ENCODE results near the gene RABAC1. TPM values are rescaled to one million over a fixed set of nuclear protein-coding genes. Genes with fewer than 3 reads are reported as not detected.

RABAC1 gene
- total and polyA plus RNA-seq, 2 of the 8 experiments (the other 6 are each of a cell fraction or from before 2014, with no cell fraction given) = 124 to 439 TPM

GRCh38 chr19:41999878-42000208 is 40.7 kb upstream of the RABAC1 start:
- Histone ChIP-seq H3K56ac (replicated peaks; ENCODE audit: insufficient read length, low read depth, low read length) (no peak overlapping the region), H3K23me2 (ENCODE audit: low read depth, low read length) (peaks cover 8% of the 10 kb centered on the region; the same call in 1 of the 2 replicates), H2BK5ac (ENCODE audit: low read depth, low read length) (no peak overlapping the region), H3K79me1 (ENCODE audit: low read depth, low read length) (no peaks in the 10 kb centered on the region), H3K4me1 (replicated peaks in 1 of 4; ENCODE audit: control insufficient read depth in 3 of 4, insufficient read depth in 4 of 4, low read length in 3 of 4) (peaks cover 0 to 23% (median 4%) of the 10 kb centered on the region in 4 experiments; a peak in 5 of 7 replicates), H2AK5ac (ENCODE audit: low read depth, low read length) (no peak overlapping the region), H3K18ac (ENCODE audit: extremely low read depth, low read length) (no peak overlapping the region), H3K27me3 (replicated peaks in 1 of 4; ENCODE audit: control insufficient read depth in 3 of 4, extremely low read depth in 1 of 4, insufficient read depth in 3 of 4, low read length in 3 of 4) (peaks cover 10 to 59% (median 50%) of the 10 kb centered on the region in 4 experiments), H3K4me3 (ENCODE audit: extremely low read depth in 1 of 4, insufficient read depth in 2 of 4, low read depth in 3 of 4, low read length in 4 of 4) (no peak overlapping the region), H3K9me3 (ENCODE audit: insufficient read depth in 2 of 2, low read depth in 1 of 2, low read length in 1 of 2) (no peaks in the 10 kb centered on the region), H2BK20ac (ENCODE audit: low read length) (no peak overlapping the region), H4K5ac (ENCODE audit: insufficient read length, low read depth, low read length) (no peak overlapping the region), H4K20me1 (replicated peaks in 1 of 2; ENCODE audit: control insufficient read depth in 1 of 2, insufficient read depth in 2 of 2, low read length in 2 of 2) (peaks cover 9 to 21% of the 10 kb centered on the region in 2 experiments), H3K23ac (ENCODE audit: insufficient read length) (no peak overlapping the region), H3K79me2 (ENCODE audit: control insufficient read depth in 1 of 2, insufficient read depth in 2 of 2, low read length in 2 of 2) (no peaks in the 10 kb centered on the region), H3K4ac (replicated peaks; ENCODE audit: insufficient read length, low read depth, low read length) (no peak overlapping the region), H3K27ac (ENCODE audit: low read depth, low read length) (no peak overlapping the region), H3K14ac (ENCODE audit: insufficient read length) (no peak overlapping the region), H2BK12ac (ENCODE audit: low read depth, low read length) (no peak overlapping the region), H2BK120ac (replicated peaks; ENCODE audit: low read depth, low read length) (no peak overlapping the region), H4K91ac (replicated peaks; ENCODE audit: insufficient read length, low read length) (no peak overlapping the region), H3K4me2 (ENCODE audit: insufficient read depth in 1 of 2, low read depth in 2 of 2, low read length in 2 of 2) (peak overlapping the region; percentile 78 to 79; a peak in 1 of 4 replicates), H3K36me3 (ENCODE audit: control insufficient read depth in 2 of 4, insufficient read depth in 4 of 4, low read length in 3 of 4) (no peaks in the 10 kb centered on the region; a peak in 2 of 8 replicates), H3K9ac (replicated peaks in 1 of 4; ENCODE audit: extremely low read depth in 1 of 4, low read depth in 3 of 4, low read length in 3 of 4) (no peak overlapping the region), H4K8ac (ENCODE audit: extremely low read depth, insufficient read depth, low read length) (no peak overlapping the region), H2BK15ac (ENCODE audit: low read length) (no peak overlapping the region), H2AFZ (ENCODE audit: low read length) (no peak overlapping the region)
- DNase-seq (ENCODE audit: low read depth in 1 of 2, low spot score in 2 of 2) = no peak
- FAIRE-seq = no peak
- WGBS, 2 experiments (ENCODE audit: extremely low coverage in 1 of 2, insufficient coverage in 1 of 2, insufficient read length in 1 of 2, insufficient replicate concordance in 2 of 2, low coverage in 1 of 2, low lambda C conversion rate in 2 of 2, missing lambda C conversion rate in 1 of 2) = 86% methylated on average over 7 of the region's 7 CpGs; no CpG with 5 or more reads in 1 of the 2 experiments
- ChIA-PET CTCF (ENCODE audit: partially characterized antibody) (interaction anchor here (0.7 to 3.5 kb wide), 10 partner anchors 11 to 421 kb away, joined by 3 to 27 read pairs (median 3); no protein-coding TSS in a partner anchor), POLR2A (ENCODE audit: partially characterized antibody) (interaction anchor here (1.2 to 1.6 kb wide), 4 partner anchors 11 to 136 kb away, joined by 3 to 6 read pairs (median 6); no protein-coding TSS in a partner anchor)
- TF ChIP-seq SIN3A (conservative IDR thresholded peaks at IDR 0.05 in 1 of 2, IDR thresholded peaks at IDR 0.05 in 1 of 2; ENCODE audit: low read depth in 1 of 2, low read length in 2 of 2) (no peak), EZH2 (IDR thresholded peaks at IDR 0.05; ENCODE audit: low read depth, low read length, severe bottlenecking) (peak; percentile 52)

Data from H1 (cell line).